SU-DHL-6 (cell line): ENCODE results near the gene CPSF6.

Experiments used
- CTCF ChIP-seq: fragments of 200-600 bp; sonication (generic); IDR thresholded peaks from one replicate; pipeline ENCODE4 v1.5.1; 2017; ENCODE audit warnings: antibody characterized with exemption, mild to moderate bottlenecking, low read length, moderate library complexity; ENCODE audit not compliant: insufficient read depth, poor library complexity, severe bottlenecking
- EZH2phosphoT487 ChIP-seq: fragments of 200-600 bp; sonication (generic), shearing (Covaris generic); conservative IDR thresholded peaks from 2 replicates; pipeline ENCODE4 v1.6.1; 2018; ENCODE audit warnings: mild to moderate bottlenecking, antibody characterized with exemption, low read length, moderate library complexity, mixed read lengths

GRCh38 chr12:69225251-69225910 lies 14.0 kb upstream of the CPSF6 start:
- TF ChIP-seq CTCF = no peak
- no peak for TF ChIP-seq EZH2phosphoT487
